Testis (tissue), 2 donors: ENCODE results near the gene NAPSA.

Experiments used
- CTCF ChIP-seq, 3 experiments: fragments of 450-650 bp in 2 of 3; fragments of 200-600 bp in 1 of 3; sonication (generic) in 1 of 3; IDR thresholded peaks; one replicate each; pipeline ENCODE4 v1.5.1; 2016 to 2019; ENCODE audit warnings: antibody characterized with exemption in 3 of 3, mild to moderate bottlenecking in 2 of 3, moderate library complexity in 1 of 3
- POLR2A ChIP-seq: fragments of 450-650 bp; IDR thresholded peaks from one replicate; pipeline ENCODE4 v1.6.1; 2017; ENCODE audit warnings: antibody characterized with exemption, mild to moderate bottlenecking, moderate library complexity

GRCh38 chr19:50324331-50324730 is 41.1 kb downstream of the NAPSA start:
- TF ChIP-seq CTCF (IDR thresholded peaks at IDR 0.05) (no peak), POLR2A (no peak)
